Right atrium auricular region (tissue), 2 donors: ENCODE measurements around the gene GATAD2B. TPM values are rescaled to one million over a fixed set of nuclear protein-coding genes. Genes with fewer than 3 reads are reported as not detected.

ENCODE experiments used
- DNase-seq: peaks from one replicate; pipeline ENCODE4 v3.0.0-alpha.2; 2019; ENCODE audit warnings: low spot score
- H3K27ac ChIP-seq, 2 donors: fragments of 200-600 bp; sonication (generic); 1 replicate in 1 of 2; 2 replicates in 1 of 2; pipeline ENCODE4 v1.5.1; 2016 to 2019
- H3K27me3 ChIP-seq, 2 donors: fragments of 200-600 bp; sonication (generic); one replicate each; pipeline versions ENCODE4 v1.5.1 to v1.6.0; 2017 to 2019
- H3K36me3 ChIP-seq: fragments of 200-600 bp; sonication (generic); one replicate; pipeline ENCODE4 v1.5.1; 2016
- H3K4me1 ChIP-seq, 2 donors: fragments of 200-600 bp; sonication (generic); one replicate each; pipeline versions ENCODE4 v1.5.1 to v1.6.0; 2017 to 2019
- H3K4me3 ChIP-seq, 2 donors: fragments of 200-600 bp; sonication (generic); 1 replicate in 1 of 2; 2 replicates in 1 of 2; pipeline ENCODE4 v1.5.1; 2017 to 2019; ENCODE audit warnings: mild to moderate bottlenecking in 1 of 2, moderate library complexity in 1 of 2
- H3K9me3 ChIP-seq, 2 donors: fragments of 200-600 bp; sonication (generic); one replicate each; pipeline ENCODE4 v1.5.1; 2019
- CTCF ChIP-seq, 2 donors: fragments of 200-600 bp; sonication (generic); IDR thresholded peaks; one replicate each; pipeline ENCODE4 v1.5.1; 2019; ENCODE audit warnings: antibody characterized with exemption in 2 of 2
- total RNA-seq, 2 donors: library from RNA; depleted of rRNA; stranded (reverse); fragments of >200 nt; gene quantifications; one replicate each; pipeline ENCODE4 v1.1.0, GENCODE V29; 2016

GATAD2B gene
- total RNA-seq, 2 donors from 2014 or later, result 18.7 to 32.7 TPM

- peaks cover 67% of the 10 kb centered on the region for H3K36me3 ChIP-seq
- H3K4me3 ChIP-seq, result no peak overlapping the region
- H3K4me1 ChIP-seq, result peaks cover 0 to 10% of the 10 kb centered on the region in 2 donors
- no peak overlapping the region for H3K27ac ChIP-seq
- no peak for DNase-seq
- H3K27me3 ChIP-seq, result no peaks in the 10 kb centered on the region
- no peaks in the 10 kb centered on the region for H3K9me3 ChIP-seq
- TF ChIP-seq CTCF (IDR thresholded peaks at IDR 0.05), result no peak
Observed at GRCh38 chr1:153932156-153933131, 9.7 kb upstream of the GATAD2B start.

GRCh38 chr1:153929981-153930948 is 7.5 kb upstream of the GATAD2B start:
- Histone ChIP-seq H3K27ac (no peak overlapping the region), H3K4me1 (peaks cover 0 to 10% of the 10 kb centered on the region in 2 donors)
- no peak for DNase-seq

GRCh38 chr1:153929426-153929825 is 6.7 kb upstream of the GATAD2B start:
- H3K36me3 ChIP-seq, result peaks cover 37% of the 10 kb centered on the region
- peaks cover 0 to 10% of the 10 kb centered on the region in 2 donors for H3K4me1 ChIP-seq
- no peak for TF ChIP-seq CTCF (IDR thresholded peaks at IDR 0.05)
- H3K4me3 ChIP-seq, result no peak overlapping the region
- no peaks in the 10 kb centered on the region for H3K27me3 ChIP-seq
- no peak for DNase-seq
- H3K9me3 ChIP-seq, result no peaks in the 10 kb centered on the region
- H3K27ac ChIP-seq, result no peak overlapping the region

More at GRCh38 chr1:153929981-153930948, 7.5 kb upstream of the GATAD2B start:
- H3K9me3 ChIP-seq, result no peaks in the 10 kb centered on the region
- peaks cover 46% of the 10 kb centered on the region for H3K36me3 ChIP-seq
- TF ChIP-seq CTCF (IDR thresholded peaks at IDR 0.05), result no peak
- no peaks in the 10 kb centered on the region for H3K27me3 ChIP-seq
- no peak overlapping the region for H3K4me3 ChIP-seq

- no peak overlapping the region for H3K4me3 ChIP-seq
- TF ChIP-seq CTCF (IDR thresholded peaks at IDR 0.05), result no peak
- no peaks in the 10 kb centered on the region for H3K27me3 ChIP-seq
- no peak for DNase-seq
- no peaks in the 10 kb centered on the region for H3K9me3 ChIP-seq
- no peak overlapping the region for H3K27ac ChIP-seq
- peaks cover 0 to 12% of the 10 kb centered on the region in 2 donors for H3K4me1 ChIP-seq
- H3K36me3 ChIP-seq, result peaks cover 32% of the 10 kb centered on the region
Observed at GRCh38 chr1:153928791-153929341, 6.1 kb upstream of the GATAD2B start.

- Histone ChIP-seq H3K9me3 (no peaks in the 10 kb centered on the region), H3K27ac (no peak overlapping the region), H3K27me3 (no peaks in the 10 kb centered on the region), H3K36me3 (peaks cover 25% of the 10 kb centered on the region), H3K4me1 (peaks cover 0 to 17% of the 10 kb centered on the region in 2 donors), H3K4me3 (no peak overlapping the region)
- TF ChIP-seq CTCF (IDR thresholded peaks at IDR 0.05), result no peak
- DNase-seq, result no peak
Observed at GRCh38 chr1:153928245-153928644, 5.5 kb upstream of the GATAD2B start.
